ENCODE results near the gene ZNF513. TPM values are rescaled to one million over a fixed set of nuclear protein-coding genes. Genes with fewer than 3 reads are reported as not detected.

Gene ZNF513
- total RNA-seq, 1 experiment from 2014 or later: 12.8 TPM

DNA sequence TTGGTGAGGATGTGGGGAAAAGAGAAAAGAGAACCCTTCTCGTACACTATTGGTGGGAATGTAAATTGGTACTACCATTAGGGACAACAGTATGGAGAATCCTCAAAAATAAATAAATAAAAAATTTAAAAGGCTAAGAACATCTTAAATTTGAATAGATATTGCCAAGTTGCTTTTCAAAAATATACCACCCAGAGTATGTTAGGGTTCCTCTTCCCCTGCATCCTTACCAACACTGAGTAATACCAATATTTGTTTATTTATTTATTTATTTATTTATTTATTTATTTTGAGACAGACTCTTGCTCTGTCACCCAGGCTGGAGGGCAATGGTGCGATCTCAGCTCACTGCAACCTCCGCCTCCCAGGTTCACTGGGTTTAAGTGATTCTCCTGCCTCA is 42.4 kb upstream of the ZNF513 start:
- TF ChIP-seq ELF1 (IDR thresholded peaks at IDR 0.05; ENCODE audit: borderline replicate concordance, low read depth) (no peak), SP1 (IDR thresholded peaks at IDR 0.05; ENCODE audit: low read depth) (no peak), FOSL1 (IDR thresholded peaks at IDR 0.05; ENCODE audit: low read depth) (no peak), CBX3 (IDR thresholded peaks at IDR 0.05; ENCODE audit: low read depth) (no peak), SIN3A (IDR thresholded peaks at IDR 0.05; ENCODE audit: low read depth) (no peak), JUND (IDR thresholded peaks at IDR 0.05) (no peak), ZFX (IDR thresholded peaks at IDR 0.05) (no peak), POLR2AphosphoS5 (IDR thresholded peaks at IDR 0.05; ENCODE audit: low read depth, low read length) (no peak), CEBPB (IDR thresholded peaks at IDR 0.05; ENCODE audit: low read depth) (no peak), EZH2 (IDR thresholded peaks at IDR 0.05) (no peak), EGR1 (IDR thresholded peaks at IDR 0.05; ENCODE audit: low read depth) (no peak)
- TF ChIP-seq, protein P1, sequence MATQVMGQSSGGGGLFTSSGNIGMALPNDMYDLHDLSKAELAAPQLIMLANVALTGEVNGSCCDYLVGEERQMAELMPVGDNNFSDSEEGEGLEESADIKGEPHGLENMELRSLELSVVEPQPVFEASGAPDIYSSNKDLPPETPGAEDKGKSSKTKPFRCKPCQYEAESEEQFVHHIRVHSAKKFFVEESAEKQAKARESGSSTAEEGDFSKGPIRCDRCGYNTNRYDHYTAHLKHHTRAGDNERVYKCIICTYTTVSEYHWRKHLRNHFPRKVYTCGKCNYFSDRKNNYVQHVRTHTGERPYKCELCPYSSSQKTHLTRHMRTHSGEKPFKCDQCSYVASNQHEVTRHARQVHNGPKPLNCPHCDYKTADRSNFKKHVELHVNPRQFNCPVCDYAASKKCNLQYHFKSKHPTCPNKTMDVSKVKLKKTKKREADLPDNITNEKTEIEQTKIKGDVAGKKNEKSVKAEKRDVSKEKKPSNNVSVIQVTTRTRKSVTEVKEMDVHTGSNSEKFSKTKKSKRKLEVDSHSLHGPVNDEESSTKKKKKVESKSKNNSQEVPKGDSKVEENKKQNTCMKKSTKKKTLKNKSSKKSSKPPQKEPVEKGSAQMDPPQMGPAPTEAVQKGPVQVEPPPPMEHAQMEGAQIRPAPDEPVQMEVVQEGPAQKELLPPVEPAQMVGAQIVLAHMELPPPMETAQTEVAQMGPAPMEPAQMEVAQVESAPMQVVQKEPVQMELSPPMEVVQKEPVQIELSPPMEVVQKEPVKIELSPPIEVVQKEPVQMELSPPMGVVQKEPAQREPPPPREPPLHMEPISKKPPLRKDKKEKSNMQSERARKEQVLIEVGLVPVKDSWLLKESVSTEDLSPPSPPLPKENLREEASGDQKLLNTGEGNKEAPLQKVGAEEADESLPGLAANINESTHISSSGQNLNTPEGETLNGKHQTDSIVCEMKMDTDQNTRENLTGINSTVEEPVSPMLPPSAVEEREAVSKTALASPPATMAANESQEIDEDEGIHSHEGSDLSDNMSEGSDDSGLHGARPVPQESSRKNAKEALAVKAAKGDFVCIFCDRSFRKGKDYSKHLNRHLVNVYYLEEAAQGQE (IDR thresholded peaks at IDR 0.05; ENCODE audit: low read depth): no peak
- TF ChIP-seq, protein P2, sequence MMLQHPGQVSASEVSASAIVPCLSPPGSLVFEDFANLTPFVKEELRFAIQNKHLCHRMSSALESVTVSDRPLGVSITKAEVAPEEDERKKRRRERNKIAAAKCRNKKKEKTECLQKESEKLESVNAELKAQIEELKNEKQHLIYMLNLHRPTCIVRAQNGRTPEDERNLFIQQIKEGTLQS (IDR thresholded peaks at IDR 0.05): no peak
- TF ChIP-seq, protein P3, sequence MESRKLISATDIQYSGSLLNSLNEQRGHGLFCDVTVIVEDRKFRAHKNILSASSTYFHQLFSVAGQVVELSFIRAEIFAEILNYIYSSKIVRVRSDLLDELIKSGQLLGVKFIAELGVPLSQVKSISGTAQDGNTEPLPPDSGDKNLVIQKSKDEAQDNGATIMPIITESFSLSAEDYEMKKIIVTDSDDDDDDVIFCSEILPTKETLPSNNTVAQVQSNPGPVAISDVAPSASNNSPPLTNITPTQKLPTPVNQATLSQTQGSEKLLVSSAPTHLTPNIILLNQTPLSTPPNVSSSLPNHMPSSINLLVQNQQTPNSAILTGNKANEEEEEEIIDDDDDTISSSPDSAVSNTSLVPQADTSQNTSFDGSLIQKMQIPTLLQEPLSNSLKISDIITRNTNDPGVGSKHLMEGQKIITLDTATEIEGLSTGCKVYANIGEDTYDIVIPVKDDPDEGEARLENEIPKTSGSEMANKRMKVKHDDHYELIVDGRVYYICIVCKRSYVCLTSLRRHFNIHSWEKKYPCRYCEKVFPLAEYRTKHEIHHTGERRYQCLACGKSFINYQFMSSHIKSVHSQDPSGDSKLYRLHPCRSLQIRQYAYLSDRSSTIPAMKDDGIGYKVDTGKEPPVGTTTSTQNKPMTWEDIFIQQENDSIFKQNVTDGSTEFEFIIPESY (IDR thresholded peaks at IDR 0.05; ENCODE audit: extremely low read depth, insufficient replicate concordance, low read length): no peak
- TF ChIP-seq, protein P4, sequence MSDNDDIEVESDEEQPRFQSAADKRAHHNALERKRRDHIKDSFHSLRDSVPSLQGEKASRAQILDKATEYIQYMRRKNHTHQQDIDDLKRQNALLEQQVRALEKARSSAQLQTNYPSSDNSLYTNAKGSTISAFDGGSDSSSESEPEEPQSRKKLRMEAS (IDR thresholded peaks at IDR 0.05): no peak
- TF ChIP-seq, protein P5, sequence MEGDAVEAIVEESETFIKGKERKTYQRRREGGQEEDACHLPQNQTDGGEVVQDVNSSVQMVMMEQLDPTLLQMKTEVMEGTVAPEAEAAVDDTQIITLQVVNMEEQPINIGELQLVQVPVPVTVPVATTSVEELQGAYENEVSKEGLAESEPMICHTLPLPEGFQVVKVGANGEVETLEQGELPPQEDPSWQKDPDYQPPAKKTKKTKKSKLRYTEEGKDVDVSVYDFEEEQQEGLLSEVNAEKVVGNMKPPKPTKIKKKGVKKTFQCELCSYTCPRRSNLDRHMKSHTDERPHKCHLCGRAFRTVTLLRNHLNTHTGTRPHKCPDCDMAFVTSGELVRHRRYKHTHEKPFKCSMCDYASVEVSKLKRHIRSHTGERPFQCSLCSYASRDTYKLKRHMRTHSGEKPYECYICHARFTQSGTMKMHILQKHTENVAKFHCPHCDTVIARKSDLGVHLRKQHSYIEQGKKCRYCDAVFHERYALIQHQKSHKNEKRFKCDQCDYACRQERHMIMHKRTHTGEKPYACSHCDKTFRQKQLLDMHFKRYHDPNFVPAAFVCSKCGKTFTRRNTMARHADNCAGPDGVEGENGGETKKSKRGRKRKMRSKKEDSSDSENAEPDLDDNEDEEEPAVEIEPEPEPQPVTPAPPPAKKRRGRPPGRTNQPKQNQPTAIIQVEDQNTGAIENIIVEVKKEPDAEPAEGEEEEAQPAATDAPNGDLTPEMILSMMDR (IDR thresholded peaks at IDR 0.05 in 2 of 3, conservative IDR thresholded peaks at IDR 0.05 in 1 of 3; ENCODE audit: borderline replicate concordance in 1 of 3, insufficient read depth in 1 of 3, low read depth in 2 of 3, low read length in 2 of 3): no peak
- Histone ChIP-seq H3K27me3 (ENCODE audit: insufficient read depth, low read length) (no peaks in the 10 kb centered on the region), H4K20me1 (ENCODE audit: insufficient read depth) (no peaks in the 10 kb centered on the region), H3K36me3 (ENCODE audit: control insufficient read depth in 1 of 2, insufficient read depth in 2 of 2, low read length in 2 of 2) (no peaks in the 10 kb centered on the region), H3K9me2 (ENCODE audit: insufficient read depth) (no peaks in the 10 kb centered on the region), H3K27ac (ENCODE audit: low read depth, low read length) (no peak overlapping the region), H3K4me2 (ENCODE audit: low read length) (no peak overlapping the region), H3K9me3 (ENCODE audit: control insufficient read depth in 1 of 2, insufficient read depth in 1 of 2, low read depth in 1 of 2, low read length in 2 of 2) (no peaks in the 10 kb centered on the region), H3K4me3 (replicated peaks in 1 of 2; ENCODE audit: low read depth in 1 of 2, low read length in 2 of 2) (no peak overlapping the region), H3K79me2 (ENCODE audit: insufficient read depth, low read length) (no peaks in the 10 kb centered on the region), H2AFZ (ENCODE audit: low read depth, low read length, poor library complexity, severe bottlenecking) (no peak overlapping the region), H3K4me1 (ENCODE audit: control insufficient read depth in 1 of 2, insufficient read depth in 2 of 2, low read length in 2 of 2) (peaks cover 7 to 11% of the 10 kb centered on the region in 2 experiments; a peak in 3 of 4 replicates), H3K9ac (ENCODE audit: low read length) (no peak overlapping the region)
- POLR2A ChIA-PET: no interaction called here
- RAD21 ChIA-PET (ENCODE audit: low non-redundant PET in 1 of 2, low total read pairs in 2 of 2, uncharacterized antibody in 2 of 2, unreplicated experiment in 2 of 2): no interaction called here
- no TSS peak for BruUV-seq (replicated peaks)
- intact Hi-C loops (cut with micrococcal nuclease): loop anchor here (10.0 kb wide), 1 partner anchor 162 kb away; the partner anchor contains the start of gene ZNF512
- CTCF ChIA-PET: no interaction called here
- DNase-seq (ENCODE audit: low read depth, low spot score) (no peak), ATAC-seq (no peak)
